GM18873 (cell line): ENCODE data around the gene CNTROB.
"Not testable (repeated sequence)": the region's sequence is repeated elsewhere in the genome, so short reads cannot be mapped to it uniquely, and the experiment has no call there.

ENCODE experiments used
- ATAC-seq: cut with Tn5 transposase; IDR thresholded peaks from one replicate; pipeline ENCODE4 v1.9.1; 2021; ENCODE audit warnings: mild to moderate bottlenecking, moderate library complexity, moderate number of reproducible peaks; ENCODE audit not compliant: unreplicated experiment, low FRiP score

The CNTROB gene

DNA sequence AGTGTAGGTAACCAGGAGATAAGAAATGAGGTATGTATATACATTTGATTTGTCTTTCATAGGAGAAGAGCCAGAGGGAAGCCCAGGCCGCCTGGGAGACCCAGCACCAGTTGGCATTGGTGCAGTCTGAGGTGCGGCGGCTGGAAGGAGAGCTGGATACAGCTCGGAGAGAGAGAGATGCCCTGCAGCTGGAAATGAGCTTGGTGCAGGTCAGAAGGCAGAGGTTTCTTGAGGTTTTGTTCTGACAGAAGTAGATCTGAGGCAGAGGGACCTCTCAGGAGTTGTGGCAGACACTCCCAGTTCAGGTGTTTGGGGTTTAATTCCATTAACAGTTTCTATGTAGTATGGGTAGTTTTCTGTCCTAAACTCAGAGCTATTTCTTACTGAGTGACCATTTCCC, 8.0 kb downstream of the CNTROB start:
- no peak for ATAC-seq

DNA sequence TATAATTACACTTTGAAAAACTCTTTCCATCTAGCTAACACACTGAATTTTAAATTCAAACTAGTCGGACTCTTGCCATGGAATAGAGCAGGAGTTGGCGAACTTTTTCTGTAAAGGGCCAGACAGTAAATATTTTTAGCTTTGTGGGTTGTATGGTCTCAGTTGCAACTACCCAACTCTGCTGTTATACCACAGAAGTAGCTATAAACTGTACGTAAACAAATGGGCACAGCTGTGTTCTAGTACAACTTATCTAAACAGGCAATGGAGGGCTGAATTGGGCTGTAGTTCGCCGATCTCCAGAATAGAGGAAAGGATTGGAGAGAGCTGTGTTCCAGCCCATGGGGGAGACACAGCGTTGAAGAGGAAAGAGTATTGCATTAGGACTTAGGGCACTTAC, 8.7 kb downstream of the CNTROB start:
- ATAC-seq, result no peak

DNA sequence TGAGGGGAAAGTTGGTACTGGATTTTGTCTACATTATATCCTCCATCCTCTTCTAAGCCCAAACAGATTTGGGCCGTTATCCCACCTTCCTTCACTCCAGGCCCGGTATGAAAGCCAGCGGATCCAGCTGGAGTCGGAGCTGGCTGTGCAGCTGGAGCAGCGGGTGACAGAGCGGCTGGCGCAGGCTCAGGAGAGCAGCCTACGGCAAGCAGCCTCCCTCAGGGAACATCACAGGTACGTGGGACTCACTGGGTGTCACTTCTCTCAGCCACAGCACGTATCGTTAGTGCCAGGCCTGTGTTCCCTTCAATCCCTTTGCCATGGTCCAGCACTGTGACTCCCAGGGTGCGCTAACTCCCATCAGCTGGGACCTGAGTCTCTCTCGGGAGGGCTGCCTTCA, 11.3 kb downstream of the CNTROB start:
- ATAC-seq, result no peak

DNA sequence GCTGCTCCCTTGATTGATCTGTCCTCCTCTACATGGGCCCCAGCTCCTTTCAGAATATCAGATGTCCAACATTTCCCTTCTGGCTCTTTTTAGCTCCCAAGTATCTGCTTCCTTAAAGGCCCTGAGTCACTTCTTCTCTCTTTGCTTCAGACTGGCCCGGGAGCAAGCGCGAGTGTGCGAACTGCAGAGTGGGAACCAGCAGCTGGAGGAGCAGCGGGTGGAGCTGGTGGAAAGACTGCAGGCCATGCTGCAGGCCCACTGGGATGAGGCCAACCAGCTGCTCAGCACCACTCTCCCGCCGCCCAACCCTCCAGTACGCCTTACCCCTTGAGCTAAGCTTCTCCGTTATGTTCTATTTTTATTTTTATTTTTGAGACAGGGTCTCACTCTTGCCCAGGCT, 12.3 kb downstream of the CNTROB start:
- no peak for ATAC-seq

DNA sequence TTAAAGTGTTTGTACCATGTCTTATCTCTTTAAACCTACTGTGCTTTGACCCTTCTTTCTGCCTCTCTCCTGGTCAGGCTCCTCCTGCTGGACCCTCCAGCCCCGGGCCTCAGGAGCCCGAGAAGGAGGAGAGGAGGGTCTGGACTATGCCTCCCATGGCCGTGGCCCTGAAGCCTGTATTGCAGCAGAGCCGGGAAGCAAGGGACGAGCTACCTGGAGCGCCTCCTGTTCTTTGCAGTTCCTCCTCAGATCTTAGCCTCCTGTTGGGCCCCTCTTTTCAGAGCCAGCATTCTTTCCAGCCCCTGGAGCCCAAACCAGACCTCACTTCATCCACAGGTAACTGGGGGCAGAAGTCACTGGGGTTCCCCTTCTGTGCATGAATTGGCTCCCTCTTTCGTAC, 13.6 kb downstream of the CNTROB start:
- ATAC-seq, result no peak

DNA sequence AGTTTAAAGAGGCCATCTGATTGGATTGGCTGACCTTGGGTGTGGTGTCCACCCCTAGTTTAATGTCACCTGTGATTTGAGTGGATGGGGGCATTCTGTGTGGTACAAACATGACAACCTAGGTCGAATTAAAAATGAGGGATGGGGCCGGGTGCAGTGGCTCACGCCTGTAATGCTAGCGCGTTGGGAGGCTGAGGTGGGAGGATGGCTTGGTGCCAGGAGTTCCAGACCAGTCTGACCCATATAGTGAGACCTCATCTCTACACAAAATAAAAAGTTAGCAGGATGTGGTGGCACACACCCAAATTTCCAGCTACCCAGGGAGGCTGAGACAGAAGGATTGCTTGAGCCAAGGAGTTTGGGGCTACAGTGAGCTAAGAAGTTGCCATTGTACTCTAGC, 14.4 kb downstream of the CNTROB start:
- no peak for ATAC-seq

DNA sequence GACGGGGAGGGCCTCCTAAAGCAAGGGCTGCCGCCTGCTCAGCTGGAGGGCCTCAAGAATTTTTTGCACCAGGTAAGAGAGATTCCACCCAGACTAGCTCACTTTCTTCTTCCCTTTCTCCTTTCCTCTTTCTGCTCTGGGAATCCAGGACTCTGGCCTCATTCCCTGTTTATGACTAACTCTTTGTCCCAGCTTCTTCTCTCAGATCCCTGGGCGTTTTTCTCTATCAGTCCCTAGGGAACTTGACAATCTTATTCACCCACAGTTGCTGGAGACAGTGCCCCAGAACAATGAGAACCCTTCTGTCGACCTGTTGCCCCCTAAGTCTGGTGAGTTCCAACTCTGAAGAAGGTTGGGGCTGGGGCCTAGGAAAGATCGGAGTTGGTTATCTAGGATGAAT, 15.6 kb downstream of the CNTROB start:
- no peak for ATAC-seq

DNA sequence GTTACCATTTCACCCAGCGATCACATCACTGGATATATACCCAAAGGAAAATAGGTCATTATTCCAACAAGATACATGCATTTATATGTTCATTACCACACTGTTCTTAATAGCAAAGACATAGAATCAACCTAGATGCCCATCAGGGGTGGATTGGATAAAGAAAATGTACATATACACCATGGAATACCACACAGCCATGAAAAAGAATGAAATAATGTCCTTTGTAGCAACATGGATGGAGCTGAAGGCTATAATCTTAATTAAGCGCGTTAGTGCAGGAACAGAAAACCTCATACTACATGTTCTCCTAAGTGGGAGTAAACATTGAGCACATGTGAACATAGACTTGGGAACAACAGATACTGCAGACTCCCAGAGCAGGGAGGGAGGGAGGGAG, 18.6 kb downstream of the CNTROB start:
- ATAC-seq, result no peak

DNA sequence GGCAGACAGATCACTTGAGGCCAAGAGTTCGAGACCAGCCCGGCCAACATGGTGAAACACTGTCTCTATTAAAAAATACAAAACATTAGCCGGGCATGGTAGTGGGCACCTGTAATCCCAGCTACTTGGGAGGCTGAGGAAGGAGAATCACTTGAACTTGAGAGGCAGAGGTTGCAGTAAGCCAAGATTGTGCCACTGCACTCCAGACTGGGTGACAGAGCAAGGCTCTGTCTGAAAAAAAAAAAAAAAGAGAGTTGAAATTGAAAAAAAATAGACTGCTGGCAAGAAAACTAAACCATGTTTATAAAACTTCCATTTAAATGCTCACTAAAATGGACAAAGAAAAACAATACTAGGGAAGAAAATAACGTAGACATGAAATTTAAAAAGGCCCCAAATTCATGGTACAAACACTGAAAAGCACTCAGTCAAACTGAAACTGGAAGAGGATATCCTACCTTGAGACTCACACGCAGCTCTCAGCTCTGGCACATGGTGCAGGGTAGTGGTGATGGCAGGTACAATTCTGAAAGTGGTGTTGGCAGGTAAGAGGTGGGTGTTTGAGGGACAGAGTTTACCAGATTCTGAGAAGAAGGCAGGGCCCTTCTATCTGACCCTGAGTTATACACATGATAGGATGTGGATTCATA, 19.3 kb downstream of the CNTROB start:
- ATAC-seq, result no peak

DNA sequence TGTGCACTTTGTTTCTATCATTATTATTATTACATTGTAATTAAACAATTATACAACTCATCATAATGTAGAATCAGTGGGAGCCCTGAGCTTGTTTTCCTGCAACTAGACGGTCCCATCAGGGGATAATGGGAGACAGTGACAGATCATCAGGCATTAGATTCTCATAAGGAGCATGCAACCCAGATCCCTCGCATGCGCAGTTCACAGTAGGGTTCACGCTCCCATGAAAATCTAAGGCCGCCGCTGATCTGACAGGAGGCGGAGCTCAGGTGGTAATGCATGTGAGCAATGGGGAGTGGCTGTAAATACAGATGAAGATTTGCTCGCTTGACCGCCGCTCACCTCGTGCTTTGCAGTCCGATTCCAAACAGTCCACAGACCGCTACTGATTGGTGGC, 21.3 kb downstream of the CNTROB start:
- ATAC-seq, result not testable (repeated sequence)

DNA sequence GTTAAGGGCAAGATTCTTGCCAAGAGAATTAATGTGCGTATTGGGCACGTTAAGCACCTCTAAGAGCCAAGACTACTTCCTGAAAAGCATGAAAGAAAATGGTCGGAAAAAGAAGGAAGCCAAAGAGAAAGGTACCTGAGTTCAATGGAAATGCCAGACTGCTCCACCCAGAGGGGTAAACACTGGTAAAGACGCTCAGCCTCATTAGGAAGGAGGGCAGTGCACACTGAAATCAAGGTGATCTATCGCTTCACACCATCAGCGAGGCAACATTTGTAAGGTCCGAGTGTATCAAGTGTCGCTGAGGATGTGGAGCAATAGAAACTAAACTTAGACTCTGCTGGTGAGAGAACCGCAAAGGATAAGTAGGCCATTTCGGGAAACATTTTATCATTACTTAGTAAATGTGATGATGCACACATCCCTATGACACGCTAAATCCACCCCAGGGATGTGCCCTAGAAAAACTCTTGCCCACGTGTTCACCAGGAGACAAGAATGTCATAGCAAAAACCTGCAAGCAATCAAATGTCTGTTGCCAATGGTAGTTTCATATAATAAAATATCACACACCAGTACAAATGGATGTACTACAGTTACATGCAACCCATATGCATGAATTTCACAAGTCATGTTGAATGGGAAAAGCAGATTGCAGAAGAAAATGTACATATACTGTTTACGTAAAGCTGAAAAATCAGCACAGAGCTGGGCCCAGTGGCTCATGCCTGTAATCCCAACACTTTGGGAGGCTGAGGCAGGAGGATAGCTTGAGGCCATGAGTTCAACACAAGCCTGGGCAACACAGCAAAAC, 23.6 kb downstream of the CNTROB start:
- ATAC-seq, result no peak

DNA sequence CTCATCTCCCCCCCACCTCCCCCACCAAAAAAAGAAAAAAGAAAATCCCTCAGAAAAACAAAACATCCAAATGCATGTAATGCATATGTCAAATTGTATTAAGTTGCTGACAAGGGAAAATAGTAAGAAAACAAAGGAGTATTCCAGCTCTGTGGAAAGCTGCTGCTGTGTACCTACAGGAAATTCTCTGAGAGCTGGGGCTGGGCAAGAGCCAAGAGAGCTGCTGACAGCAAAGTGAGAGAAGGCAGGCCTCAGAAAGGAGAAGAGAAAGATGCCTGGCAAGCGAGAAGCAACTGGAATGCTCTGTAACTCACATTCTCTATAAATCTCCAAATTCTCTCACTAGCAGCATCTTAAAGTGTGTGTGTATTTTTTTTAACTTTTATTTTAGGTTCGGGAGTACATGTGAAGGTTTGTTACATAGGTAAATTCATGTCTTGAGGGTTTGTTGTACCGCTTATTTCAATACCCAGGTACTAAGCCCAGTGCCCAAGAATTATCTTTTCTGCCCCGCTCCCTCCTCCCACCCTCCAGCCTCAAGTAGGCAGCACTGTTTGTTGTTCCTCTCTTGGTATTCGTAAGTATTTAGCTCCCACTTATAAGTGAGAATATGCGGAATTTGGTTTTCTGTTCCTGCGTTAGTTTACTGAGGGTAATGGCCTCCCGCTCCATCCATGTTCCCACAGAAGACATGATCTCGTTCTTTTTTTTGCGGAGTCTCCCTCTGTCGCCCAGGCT, 24.4 kb downstream of the CNTROB start:
- no peak for ATAC-seq

DNA sequence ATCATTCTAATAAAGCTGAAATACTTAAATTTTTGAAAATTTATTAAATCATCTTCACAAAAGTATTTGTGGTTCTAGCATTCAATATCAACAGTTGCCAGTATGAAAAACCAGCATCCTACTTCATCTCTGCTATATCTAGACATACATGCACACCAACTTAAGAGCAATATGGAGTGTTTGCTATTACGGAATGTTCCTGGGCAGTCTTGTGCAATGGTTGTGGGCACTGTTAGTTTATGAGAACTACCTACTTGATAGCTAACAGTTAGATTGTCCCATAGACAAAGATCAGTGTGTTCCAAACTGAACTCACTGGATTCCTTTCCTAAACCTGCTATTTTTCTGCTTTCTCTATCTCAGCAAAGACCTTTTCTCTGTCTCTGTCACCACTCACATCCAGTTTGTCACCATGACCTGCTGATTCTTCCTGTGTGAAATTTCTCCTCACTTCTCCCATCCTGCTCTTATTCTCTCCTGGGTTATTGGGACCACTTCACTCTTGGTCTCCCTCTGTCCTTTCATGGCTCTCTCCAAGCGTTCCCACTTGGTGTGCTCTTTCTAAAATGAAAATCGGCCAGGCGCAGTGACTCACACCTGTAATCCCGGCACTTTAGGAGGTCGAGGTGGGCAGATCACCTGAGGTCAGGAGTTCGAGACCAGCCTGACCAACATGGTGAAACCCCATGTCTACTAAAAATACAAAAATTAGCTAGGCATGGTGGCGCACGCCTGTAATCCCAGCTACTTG, 27.7 kb downstream of the CNTROB start:
- no peak for ATAC-seq

DNA sequence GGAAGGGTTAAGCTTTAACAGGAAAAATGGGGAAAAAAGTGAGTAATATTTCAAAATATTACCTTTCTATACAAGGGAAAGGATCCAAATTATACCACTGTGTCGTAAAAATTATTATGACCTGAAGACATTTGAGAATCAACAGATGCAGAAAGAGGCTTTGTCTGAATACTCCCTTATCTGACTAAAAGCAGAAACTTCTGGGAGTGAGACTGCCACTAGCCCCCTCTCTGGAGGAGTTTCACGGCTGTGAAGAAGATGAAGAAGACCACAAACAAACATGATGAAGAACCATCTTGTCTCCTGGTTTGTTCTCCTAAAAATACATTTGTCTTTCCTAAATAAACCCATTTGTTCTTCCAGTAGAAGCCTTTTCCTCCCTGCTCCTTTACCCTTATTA, 29.4 kb downstream of the CNTROB start:
- ATAC-seq, result no peak

DNA sequence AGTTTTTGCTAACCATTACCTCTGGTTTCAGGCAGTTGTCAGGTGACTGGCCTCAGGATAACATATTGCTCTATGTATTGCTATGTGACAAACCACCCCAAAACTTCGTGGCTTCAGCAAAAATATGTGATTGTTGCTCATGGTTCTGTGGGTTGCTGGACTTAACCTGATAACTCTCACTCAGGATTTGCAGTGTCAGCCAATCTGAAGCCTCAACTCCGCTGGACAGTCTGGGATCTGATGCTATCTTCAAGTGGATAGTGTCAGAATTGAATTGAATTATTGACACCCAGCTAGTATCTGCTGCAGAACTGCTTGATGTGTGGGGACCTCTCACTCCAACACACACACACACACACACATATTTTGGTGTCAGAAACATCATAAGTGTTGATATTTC, 35.7 kb downstream of the CNTROB start:
- ATAC-seq, result no peak

DNA sequence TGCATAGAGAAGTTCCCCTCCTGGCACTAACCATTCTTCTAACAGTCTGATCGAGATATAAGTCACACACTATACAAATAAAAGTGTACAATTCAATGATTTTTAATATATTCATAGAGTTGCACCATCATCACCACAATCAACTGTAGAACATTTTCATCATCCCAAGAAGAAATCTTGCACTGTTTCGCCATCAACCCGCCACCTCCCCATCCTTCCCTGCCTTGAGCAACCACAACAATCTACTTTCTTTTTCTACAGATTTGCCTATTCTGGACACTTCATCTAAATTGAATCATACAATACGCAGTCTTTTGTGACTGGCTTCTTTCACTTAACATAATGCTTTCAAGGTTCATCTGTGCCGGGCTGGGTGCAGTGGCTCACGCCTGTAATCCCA, 37.4 kb downstream of the CNTROB start:
- ATAC-seq, result no peak

DNA sequence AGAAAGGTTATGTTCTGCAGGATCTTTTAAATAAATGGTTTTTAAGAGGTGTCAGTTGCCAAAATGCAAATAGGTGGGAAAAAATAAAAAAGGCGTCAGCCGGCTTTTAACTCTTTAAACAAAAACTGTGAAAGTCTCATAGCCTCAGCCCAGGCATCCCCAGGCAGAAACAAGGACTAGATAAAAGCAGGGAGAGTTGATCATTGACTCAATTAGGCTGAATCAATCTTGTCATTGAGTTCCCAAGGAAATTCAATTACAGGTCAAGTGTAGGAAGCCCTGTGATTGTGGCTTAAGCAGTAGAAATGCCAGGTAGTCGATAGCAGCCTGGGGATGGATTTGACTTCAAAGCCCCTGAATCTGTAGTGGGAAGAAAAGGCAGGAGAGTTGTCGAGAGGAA, 39.6 kb downstream of the CNTROB start:
- no peak for ATAC-seq

DNA sequence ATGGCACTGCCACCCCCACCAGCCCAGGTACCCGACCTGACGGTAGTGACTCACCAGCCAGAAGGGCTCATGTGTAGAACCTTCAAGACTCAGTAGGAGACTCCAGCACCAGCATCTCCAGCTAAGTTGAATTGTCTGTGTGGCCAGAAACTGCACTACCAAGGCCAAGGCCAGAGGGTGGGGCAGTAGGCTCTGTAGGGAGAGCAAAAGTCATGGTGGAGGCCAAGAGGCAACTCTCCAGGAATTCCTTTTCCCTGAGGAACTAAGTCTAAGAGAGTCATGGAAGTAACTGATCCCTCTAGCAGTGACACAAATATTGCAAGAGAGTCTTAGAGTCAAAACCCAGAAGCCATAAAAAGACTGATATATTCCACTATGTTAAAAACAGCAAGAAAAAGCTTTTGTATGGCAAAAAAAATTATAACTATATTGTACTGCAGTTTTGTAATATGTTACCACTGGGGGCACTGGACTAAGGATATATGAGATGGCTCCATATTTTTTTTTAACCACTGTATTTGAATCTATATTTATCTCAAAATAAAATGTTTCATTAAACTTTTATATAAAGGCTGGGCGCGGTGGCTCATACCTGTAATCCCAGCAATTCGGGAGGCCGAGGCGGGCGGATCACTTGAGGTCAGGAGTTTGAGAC, 40.3 kb downstream of the CNTROB start:
- no peak for ATAC-seq

DNA sequence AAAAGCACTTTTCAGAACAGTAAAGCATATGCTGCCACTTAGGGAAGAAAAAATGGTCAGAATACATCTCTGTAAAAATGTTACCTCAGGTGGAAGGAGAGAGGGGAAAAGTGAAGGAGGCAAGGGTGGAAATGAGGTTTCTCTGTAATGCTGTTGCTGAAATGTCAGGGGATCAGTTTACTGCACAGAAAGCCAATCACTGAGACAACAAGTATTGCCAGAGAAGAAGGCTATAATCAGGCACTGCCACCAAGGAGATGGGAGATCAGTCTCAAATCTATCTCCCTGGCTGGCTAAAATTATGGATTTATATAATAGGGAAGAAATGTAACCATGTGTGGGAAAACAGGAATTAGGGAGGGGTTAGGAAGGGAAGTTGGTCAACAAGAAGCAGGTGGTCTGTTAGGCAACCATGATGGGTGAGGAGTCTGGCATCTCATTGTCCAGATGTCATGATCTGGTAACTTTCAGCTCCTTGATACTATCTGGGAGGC, 42.7 kb downstream of the CNTROB start:
- ATAC-seq, result no peak

DNA sequence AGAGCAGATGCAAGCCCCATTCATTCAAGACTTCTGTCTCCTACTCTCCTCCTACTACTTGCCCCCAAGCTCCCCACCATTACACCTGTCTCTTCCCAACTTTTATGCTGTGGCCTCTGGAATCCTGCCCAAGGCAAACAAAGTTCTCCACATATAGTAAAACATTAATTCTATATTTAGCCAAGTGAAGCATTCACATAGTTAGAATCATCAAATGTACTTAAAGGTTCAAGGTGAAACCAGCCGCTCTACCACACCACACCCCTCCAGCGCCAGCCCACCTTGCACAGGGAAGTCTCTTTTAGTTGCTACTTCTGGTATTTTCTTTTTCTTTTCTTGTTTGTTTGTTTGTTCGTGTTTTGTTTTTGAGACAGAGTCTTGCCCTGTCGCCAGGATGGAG, 45.0 kb downstream of the CNTROB start:
- no peak for ATAC-seq
